ENCODE measurements around the gene EFNA2.

EFNA2 gene

DNA sequence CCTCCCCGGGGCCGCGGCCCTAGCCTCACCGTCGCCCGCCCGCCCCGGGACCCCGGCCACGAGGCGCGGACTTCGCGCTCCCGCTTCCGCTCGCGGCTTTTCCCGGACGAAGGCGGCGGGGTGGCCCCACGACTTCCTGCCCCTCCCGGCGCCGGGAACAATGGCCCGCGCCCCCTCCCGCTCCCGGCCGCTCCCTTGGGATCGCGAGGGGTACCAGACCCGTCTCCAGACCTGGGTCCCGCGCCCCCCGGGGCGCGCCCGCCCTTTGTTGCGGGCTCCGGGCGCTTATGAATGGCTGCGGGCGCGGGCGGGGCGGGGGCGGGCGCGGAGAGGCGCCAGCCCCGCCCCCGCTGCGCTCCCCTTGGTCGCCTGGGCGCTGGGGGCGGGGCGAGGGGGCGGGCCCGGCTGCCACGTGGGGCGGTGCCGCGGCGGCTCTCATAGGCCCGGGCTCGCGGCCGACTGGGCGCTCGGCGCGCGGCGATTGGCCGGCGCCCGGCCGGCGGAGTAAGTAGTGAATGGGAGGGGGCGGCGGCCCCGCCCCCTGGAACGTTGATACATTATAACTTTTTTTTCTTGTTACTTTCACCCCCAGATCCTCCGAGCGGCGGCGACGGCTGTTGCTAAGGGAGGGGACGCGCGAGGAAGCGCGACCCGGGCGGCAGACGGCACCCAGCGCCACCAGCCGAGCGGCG lies 36.2 kb upstream of the EFNA2 start:
- DNase-seq, result peak; percentile 94

DNA sequence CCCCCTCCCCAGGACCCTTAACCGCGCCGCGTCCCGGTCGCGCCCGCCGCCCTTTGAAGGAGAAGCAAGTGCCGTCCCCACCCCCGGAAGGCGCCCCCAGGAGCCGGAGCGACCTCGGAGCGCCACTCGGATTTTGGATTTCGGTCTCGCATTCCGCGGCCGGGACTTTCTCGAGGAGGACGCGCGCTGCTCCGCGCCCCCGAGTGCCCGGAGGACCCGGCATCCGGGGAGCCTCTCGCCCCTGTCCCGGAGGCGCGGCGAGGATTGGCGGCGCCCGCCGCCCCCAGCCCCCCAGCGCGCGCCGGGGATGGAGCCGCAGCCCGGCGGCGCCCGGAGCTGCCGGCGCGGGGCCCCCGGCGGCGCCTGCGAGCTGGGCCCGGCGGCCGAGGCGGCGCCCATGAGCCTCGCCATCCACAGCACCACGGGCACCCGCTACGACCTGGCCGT lies 35.7 kb upstream of the EFNA2 start:
- no peak for DNase-seq

DNA sequence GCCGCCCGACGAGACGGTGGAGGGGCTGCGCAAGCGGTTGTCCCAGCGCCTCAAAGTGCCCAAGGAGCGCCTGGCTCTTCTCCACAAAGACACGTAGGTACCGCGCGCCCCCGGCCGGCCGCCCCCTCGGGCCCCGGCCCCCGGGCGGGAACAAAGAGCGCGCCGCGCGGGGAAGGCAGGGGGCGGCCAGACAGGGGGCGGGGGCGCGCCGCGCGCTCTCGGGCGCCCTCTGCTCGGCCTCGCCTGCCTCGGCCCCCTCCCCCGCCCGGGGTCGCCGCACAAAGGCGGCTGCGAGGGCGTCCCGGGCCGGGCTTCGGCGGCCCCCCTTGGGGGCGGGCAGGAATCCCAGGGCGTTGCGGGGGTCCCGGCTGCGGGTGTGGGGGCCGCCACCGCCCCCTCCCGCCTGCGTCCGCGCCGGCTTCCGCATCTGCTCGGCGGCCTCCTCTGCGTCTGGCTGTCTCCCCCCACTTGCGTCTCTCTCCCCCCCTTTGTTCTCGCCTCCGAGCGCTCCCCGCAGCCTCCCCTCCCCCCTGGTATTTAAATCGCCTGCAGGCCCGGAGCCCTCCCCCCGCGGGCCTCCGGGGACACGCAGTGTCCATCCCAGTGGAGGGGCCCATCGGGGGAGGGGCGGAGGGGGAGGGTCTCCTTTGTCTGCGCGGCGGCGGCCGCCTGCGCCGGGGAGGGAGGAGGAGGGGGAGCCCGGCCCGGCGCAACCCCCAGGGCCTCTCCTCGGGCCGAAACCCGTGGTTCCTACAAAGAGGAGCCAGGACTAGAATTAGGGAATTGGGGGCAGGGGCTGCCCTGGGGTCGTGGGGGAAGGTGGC lies 35.0 kb upstream of the EFNA2 start:
- peak; percentile 68 for DNase-seq

DNA sequence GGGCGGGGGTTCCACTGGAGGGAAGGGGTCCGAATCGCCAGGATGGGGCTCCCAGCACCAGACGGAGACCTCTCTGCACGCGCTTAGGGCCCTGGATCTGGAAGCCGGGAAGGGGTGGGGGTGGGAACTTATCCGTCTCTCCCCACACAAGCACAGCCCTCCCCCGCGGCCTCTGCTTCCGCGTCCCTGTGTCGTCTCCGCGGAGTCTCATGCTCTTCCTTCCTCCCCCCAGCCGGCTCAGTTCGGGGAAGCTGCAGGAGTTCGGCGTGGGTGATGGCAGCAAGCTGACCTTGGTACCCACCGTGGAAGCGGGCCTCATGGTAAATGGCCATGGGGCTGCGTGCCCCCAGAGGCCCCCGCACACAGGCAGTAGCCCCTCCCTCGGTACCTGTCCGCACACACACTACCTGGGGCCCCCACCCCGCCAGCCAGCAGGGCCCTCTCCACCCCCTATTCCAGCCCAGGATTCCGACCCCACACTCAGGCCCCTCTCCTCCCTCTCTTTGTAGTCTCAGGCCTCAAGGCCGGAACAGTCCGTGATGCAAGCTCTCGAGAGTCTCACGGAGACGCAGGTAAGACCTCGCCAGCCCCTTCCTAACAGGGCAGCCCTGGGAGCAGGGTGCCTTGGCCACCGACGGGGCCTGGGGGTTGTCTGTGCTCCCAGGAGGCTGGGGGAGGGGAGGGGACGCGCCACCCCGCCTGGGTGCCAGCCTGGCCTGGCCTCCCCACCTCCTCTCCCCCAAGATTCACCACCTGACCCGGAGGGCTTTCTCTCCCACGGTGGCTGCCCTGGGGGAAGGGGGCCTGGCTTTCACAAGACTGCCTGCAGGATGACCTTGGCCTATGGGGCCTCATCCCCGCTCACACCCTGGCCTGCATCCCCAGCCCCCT lies 34.1 kb upstream of the EFNA2 start:
- peak; percentile 43 for DNase-seq

DNA sequence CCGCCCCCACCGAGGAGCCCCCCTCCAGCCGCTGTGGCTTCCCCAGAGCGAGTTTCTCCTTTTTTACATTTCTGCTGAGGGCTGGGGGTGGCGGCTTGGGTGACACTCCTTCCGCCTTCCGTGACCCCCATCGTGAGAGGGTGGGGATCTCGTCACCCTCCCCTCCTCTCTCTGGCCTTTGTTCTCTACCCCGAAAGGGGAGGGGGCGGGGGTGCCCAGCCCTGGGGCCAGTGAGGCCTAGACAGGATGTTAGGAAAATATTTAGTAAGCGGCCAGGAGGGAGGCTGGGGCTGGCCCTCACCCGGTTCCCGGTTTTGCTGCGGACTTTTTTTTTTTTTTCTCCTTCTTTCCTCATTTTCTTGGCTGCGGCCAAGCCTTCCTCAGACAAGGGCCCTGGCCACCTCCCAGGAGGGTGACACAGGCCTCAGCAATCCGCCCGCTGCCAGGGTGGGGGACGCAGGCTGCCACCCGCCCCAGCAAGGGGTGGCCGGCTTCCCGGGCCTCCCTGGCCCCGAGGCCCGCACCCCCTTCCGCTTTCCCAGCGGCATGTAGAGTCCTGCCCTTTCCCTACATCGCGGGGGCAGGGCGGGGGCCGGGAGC lies 33.4 kb upstream of the EFNA2 start:
- no peak for DNase-seq

DNA sequence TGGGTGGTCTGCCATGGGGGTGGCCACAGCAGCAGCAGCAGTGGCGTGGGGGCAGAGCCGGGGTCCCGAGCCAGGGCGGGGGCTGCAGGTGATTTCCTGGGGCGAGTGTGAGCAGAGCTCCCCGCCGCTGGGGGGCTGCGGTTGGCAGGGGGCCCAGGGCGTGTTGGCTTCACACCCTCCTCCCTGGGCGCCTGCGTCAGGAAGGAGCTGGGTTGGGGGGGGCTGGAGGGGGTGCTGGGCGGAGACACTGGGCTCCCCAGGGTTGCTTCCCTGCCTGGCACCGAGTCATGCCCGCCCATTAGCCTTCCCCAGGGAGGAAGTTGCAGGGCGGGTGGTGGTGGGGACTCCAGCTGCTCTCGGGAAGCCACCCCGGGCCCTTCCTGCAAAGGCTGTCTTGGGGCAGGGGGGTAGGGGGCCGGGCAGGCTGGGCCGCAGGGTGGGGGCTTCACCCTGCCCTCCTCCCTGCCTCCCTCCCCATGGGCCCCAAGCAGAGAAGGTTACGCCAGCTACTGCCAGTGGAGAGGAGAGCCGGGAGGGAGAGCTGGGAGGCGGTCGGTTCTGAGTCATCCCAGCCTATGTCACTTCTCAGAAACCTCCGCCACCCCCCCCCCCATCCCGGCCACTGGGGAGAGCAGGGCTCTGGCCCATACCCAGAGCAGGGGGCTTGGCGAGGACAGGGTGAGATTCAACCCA lies 32.7 kb upstream of the EFNA2 start:
- peak; percentile 92 for DNase-seq

DNA sequence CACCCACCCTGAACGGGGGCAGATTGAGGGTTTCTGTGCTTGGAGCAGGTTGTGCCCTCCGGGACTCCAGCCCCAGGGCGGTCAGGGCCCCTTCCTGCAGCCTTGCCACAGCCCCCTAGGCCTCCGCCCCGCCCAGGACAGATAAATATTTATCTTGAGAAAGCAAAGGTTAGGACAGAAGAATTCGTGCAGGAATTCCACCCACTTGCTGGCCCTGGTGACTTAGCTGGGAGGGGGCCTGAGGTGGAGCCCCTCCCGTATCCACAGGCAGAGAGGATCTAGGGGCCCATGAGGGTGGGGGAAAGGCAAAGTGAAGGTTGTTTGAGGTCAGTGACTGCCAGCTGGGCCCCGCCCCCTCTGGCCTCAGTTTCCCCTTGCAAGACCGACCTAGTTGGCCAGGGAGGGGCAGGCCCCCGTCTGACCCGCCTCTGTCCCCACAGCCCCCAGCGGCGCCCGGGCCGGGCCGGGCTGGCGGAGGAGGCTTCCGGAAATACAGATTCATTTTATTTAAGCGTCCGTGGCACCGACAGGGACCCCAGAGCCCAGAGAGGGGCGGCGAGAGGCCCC lies 32.1 kb upstream of the EFNA2 start:
- no peak for DNase-seq

DNA sequence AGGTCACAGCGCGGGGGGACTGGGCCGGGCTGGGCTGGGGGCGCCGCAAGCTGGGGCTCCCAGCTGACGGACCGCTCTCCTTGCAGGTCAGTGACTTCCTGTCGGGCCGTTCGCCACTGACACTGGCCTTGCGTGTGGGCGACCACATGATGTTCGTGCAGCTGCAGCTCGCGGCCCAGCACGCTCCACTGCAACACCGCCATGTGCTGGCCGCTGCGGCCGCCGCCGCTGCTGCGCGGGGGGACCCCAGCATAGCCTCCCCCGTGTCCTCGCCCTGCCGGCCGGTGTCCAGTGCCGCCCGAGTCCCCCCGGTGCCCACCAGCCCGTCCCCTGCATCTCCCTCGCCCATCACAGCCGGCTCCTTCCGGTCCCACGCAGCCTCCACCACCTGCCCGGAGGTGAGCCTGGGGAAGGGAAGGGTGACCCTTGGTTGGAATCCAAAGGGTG lies 31.6 kb upstream of the EFNA2 start:
- DNase-seq, result no peak

DNA sequence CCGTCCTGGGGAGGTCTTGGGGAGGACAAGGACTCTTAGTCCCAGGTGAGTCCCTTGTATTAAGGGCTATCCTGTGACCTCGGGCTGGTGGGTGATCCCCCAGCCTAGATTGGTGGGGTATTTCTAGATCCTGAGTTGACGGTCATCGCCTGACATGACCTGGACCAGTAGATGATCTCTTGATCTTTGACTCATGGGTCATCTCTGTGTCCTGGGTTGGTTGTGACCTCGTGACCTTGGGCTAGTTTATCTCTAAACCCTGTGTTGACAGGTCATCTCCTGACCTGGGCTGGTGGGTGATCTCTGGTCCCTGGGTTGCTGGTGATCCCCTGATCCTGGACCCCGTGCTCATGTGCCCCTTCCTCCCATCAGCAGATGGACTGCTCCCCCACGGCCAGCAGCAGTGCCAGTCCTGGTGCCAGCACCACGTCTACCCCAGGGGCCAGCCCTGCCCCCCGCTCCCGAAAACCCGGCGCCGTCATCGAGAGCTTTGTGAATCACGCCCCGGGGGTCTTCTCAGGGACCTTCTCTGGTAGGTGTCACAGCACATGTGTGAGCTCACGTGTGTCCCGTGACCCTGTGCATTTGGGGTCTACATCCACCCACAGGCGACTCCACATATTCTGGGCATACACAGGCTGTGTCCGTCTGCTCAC lies 31.0 kb upstream of the EFNA2 start:
- no peak for DNase-seq

DNA sequence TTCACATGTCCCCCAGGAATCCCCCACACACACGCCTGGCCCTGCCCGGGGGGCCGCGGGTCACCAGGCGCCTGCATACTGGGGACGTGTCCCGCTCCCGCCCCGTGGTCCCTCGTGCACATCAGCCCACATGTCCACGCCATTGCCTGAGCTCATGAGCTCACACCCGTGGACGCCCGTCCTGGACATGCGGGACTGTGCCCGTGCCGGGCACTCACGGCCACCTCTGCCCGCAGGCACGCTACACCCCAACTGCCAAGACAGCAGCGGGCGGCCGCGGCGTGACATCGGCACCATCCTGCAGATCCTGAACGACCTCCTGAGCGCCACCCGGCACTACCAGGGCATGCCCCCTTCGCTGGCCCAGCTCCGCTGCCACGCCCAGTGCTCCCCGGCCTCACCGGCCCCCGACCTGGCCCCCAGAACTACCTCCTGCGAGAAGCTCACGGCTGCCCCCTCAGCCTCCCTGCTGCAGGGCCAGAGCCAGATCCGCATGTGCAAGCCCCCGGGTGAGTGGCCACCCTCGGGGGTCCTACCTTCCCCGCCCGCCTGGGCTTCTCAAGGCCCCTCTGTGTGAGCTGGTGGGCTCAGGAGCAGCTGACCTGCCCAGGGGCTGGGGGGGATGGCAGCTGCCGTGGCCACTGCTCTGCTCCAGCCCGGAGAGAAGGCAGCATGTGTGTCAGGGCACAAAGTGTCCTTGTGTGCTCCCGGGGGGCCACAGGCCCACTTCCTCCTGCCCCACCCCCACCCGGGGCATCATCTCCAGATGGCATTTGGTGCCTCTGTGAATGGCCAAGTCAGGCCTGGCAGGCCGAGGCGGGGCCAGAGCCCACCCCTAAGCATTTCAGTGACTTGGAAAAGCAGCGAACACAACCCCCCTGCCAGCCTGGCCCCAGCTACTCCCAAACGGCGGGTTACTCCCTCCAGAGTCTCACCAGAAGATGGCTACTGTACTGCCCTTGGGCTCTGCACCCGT lies 30.2 kb upstream of the EFNA2 start:
- DNase-seq, result no peak

DNA sequence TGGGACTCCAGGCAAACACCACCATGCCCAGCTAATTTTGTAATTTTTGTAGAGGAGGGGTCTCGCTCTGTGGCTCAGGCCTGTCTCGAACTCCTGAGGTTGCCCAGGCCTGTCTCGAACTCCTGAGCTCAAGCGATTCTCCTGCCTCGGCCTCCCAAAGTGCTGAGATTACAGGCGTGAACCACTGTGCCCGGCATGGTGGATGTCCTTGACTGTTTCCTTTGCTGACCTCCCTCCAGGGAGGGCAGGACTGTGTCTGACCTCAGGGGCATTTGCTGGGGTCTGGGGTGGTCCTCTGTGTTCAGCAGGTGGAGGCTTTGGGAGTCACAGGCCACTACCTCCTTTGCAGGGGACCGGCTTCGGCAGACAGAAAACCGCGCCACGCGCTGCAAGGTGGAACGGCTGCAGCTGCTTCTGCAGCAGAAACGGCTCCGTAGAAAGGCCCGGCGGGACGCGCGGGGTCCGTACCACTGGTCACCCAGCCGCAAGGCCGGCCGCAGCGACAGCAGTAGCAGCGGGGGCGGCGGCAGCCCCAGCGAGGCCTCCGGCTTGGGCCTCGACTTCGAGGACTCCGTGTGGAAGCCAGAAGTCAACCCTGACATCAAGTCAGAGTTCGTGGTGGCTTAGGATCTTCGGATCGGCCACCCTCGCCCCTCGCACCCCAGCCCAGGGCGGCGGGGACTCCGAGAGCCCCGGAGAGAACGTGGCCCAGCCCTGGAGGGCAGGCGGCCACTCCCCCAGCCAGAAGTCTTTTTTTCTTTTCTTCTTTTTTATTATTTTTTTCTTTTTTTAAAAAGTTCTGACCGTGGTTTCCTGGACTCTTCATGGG lies 28.8 kb upstream of the EFNA2 start:
- no peak for DNase-seq

DNA sequence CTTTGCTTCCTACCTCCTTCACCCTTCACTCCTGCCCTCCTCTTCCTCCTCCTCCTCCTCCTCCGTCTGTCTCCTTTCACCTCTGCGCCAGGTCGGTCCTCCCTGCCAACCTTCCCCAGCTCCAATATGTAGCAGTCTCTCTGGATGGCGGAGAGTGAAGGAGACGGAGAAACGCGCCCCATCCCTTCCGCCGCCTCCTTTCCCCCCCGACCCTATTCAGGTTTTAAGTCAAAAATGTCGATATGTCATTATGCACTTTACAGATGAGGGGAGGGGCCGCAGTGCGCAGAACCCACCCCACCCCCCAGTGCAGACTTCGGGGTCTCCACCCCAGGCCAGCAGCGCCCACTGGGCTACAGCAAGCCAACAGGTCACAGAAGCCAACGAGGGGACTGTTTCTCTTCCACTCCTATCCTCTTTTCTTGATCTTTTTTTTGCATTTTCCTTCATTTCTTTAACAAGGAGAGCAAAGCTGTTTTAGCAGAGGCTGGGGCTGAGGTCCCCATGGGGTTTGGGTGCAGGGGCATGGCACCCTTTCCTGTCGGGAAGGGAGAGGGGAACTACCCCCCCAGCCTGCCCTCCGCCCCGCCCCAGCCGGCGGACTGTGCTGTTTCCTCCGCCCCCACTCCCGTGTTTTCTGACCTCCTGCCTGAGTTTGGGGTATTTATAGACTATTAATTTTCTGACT lies 28.1 kb upstream of the EFNA2 start:
- no peak for DNase-seq

DNA sequence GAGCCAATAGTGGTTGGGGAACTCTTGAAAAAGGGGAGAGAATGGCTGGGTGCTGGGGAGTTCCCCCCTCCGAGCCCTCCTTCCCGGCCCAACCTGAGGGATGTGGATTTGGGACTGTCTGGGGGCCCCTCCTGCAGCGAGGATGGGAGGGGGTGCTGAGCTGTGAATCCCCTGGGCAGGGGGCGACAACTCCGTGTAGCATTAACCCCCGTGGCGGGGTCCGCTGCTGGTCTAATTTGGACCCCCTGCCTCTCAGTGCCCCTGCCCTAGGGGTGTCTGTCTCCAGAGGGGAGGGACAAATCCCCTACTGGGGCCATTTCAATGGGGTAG lies 27.5 kb upstream of the EFNA2 start:
- no peak for DNase-seq

DNA sequence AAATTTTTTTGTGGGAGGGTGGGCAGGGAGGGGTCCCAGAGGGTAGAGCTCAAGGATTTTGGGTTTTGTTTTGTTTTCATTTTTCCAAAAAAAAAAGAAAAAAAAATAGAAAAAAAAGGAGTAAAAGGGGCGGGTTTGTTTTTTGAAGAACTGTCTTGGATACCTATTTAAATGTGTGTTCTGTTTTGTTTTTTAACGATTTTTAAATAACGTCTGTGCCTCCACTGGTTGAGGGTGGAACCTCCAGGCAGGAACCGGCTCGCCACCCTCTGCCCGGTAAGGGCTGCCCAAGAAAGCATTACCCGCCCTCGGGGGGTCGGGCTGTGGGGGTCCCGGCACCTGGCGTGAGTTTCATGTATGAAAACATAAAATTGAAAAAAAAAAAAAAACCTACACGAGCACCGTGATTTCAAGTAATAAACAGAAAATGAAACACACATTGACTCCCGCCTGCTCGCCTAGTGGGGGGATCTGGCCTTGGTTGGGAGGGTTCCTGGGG lies 26.9 kb upstream of the EFNA2 start:
- no peak for DNase-seq

DNA sequence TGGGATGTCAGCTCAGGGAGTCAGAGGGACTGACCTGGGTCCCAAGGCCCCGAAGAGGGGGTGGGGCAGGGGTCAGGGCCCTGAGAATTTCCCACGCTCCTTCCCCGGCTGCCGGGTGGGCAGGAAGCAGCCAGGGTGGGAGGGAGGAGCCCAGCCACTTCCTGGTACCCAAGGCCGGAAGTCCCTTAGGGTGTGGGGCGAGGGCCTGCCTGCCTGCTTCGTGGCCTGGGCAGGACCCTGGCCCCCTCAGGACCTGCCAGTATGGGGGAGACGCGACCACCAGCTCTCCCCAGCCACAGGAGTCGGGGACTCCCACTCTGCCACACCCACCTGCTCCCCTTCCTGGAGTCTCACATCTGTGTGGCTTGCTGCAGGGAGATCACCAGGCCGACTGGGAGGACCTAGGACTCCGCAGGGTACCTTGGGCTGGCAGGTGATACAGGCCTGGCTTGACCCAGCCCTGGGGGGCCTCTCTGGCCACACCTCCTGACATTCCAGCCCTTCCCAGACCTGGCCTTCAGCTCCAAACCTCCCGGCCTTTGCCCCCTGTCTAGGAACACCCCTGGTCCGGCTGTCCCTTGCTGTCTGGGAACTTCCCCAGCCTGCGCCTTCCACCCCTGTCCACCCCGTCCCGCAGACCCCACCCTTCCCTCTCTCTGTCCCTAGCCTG lies 26.3 kb upstream of the EFNA2 start:
- DNase-seq, result no peak

DNA sequence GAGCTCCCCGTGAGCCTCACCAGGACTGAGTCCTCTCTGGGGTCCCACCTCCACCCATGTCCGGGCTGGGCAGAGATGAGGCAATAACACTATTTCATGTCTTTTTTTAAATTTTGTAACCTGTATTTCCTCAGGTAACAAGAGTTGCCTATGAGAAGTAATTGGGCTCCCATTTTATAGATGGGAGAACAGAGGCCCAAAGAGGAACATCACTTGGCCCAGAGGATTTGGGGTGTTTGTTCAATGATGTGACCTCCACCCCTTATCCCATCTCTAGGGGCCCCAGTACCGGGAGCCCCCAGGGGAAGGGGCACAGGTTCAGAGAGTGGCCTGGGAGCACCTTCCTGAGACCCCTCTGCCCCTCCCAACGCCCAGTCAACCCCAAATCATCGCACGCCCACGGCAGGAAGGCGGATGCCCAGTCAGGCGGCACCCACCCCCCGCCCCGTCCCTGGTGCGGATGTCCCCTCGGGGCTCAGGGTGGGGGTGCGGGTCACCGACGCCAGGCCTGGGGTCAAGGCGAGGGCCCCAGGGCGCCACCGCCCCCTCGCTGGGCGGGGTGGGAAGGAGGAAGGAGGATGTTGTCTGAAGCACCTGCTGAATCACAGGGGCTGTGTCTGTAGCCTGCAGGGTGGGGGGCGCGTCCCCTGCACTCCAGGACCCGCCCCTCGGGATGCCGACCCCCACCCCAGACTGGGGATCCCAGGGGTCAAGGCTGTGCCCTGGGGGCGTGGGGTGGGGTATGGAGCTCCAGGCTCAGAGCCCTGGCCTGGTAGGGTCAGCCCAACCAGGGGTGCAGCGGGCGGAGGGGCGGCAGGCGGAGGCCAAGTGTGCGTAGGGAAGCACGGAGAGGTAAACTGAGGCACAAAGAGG lies 25.6 kb upstream of the EFNA2 start:
- DNase-seq, result no peak
